ENCODE results near the gene GNA15.
"Not testable (repeated sequence)": the region's sequence is repeated elsewhere in the genome, so short reads cannot be mapped to it uniquely, and the experiment has no call there.

The GNA15 gene

GRCh38 chr19:3167533-3168272 is 31.9 kb downstream of the GNA15 start:
- no peak overlapping the region for H3K14ac ChIP-seq (ENCODE audit: low read length)
- peak overlapping the region; percentile 72 for H2BK120ac ChIP-seq (ENCODE audit: low read depth, low read length)
- H3K9me3 ChIP-seq (replicated peaks in 1 of 2; ENCODE audit: control insufficient read depth in 2 of 2, insufficient read depth in 1 of 2, low read depth in 1 of 2, low read length in 2 of 2): no peaks in the 10 kb centered on the region
- peak overlapping the region; percentile 16 for H2AFZ ChIP-seq (ENCODE audit: low read length)
- H3K4ac ChIP-seq (ENCODE audit: low read length): no peak overlapping the region
- H3K4me1 ChIP-seq (ENCODE audit: control insufficient read depth in 2 of 2, insufficient read depth in 1 of 2, low read depth in 1 of 2, low read length in 2 of 2): peaks cover 0 to 2% of the 10 kb centered on the region in 2 donors
- H3K9ac ChIP-seq (ENCODE audit: low read depth, low read length, poor library complexity): peak overlapping the region; percentile 44
- H3K27ac ChIP-seq (replicated peaks; ENCODE audit: low read length): no peak overlapping the region
- H4K91ac ChIP-seq (ENCODE audit: low read depth, low read length, poor library complexity): no peak overlapping the region
- peak overlapping the region; percentile 75 for H2BK5ac ChIP-seq (ENCODE audit: low read length)
- no peaks in the 10 kb centered on the region for H3K36me3 ChIP-seq (replicated peaks in 1 of 2; ENCODE audit: control insufficient read depth in 2 of 2, insufficient read depth in 2 of 2, low read length in 2 of 2)
- DNase-seq (ENCODE audit: low spot score): no peak
- H3K18ac ChIP-seq (ENCODE audit: low read length): peak overlapping the region; percentile 64
- no peak overlapping the region for H3K4me3 ChIP-seq (ENCODE audit: low read length in 2 of 2)
- H3K23ac ChIP-seq (ENCODE audit: low read depth, low read length, poor library complexity): peak overlapping the region; percentile 65
- H3K27me3 ChIP-seq (ENCODE audit: control insufficient read depth in 3 of 3, insufficient read depth in 3 of 3, low read depth in 1 of 3, low read length in 3 of 3): peaks cover 0 to 3% (median 0%) of the 10 kb centered on the region in 3 experiments
- H2BK12ac ChIP-seq (ENCODE audit: low read length): no peak overlapping the region
- H4K8ac ChIP-seq (ENCODE audit: low read depth, low read length): no peak overlapping the region
- peaks cover 2% of the 10 kb centered on the region for H3K79me1 ChIP-seq (ENCODE audit: low read depth, low read length)
- H2AK5ac ChIP-seq (ENCODE audit: low read depth, low read length): peak overlapping the region; percentile 56
- H3K4me2 ChIP-seq (ENCODE audit: insufficient read depth, low read length, poor library complexity, severe bottlenecking): no peak overlapping the region
- no peak overlapping the region for H2BK15ac ChIP-seq (ENCODE audit: low read length)
- WGBS, 2 donors (ENCODE audit: extremely low coverage in 2 of 2, insufficient read length in 2 of 2, insufficient replicate concordance in 1 of 2): no CpG with 5 or more reads among the region's 13 CpGs

GRCh38 chr19:3171894-3172672 is 36.2 kb downstream of the GNA15 start:
- Histone ChIP-seq H3K23ac (ENCODE audit: low read depth, low read length, poor library complexity) (no peak overlapping the region), H3K9me3 (replicated peaks in 1 of 2; ENCODE audit: control insufficient read depth in 2 of 2, insufficient read depth in 1 of 2, low read depth in 1 of 2, low read length in 2 of 2) (no peaks in the 10 kb centered on the region), H2AFZ (ENCODE audit: low read length) (no peak overlapping the region), H2BK120ac (ENCODE audit: low read depth, low read length) (no peak overlapping the region), H3K4ac (ENCODE audit: low read length) (no peak overlapping the region), H3K27me3 (ENCODE audit: control insufficient read depth in 3 of 3, insufficient read depth in 3 of 3, low read depth in 1 of 3, low read length in 3 of 3) (no peaks in the 10 kb centered on the region), H3K18ac (ENCODE audit: low read length) (peak overlapping the region; percentile 59), H2BK5ac (ENCODE audit: low read length) (no peak overlapping the region), H3K4me2 (ENCODE audit: insufficient read depth, low read length, poor library complexity, severe bottlenecking) (no peak overlapping the region), H3K36me3 (replicated peaks in 1 of 2; ENCODE audit: control insufficient read depth in 2 of 2, insufficient read depth in 2 of 2, low read length in 2 of 2) (no peaks in the 10 kb centered on the region), H2BK12ac (ENCODE audit: low read length) (peak overlapping the region; percentile 4), H3K79me1 (ENCODE audit: low read depth, low read length) (no peaks in the 10 kb centered on the region), H3K4me3 (ENCODE audit: low read length in 2 of 2) (no peak overlapping the region), H4K8ac (ENCODE audit: low read depth, low read length) (no peak overlapping the region), H3K14ac (ENCODE audit: low read length) (no peak overlapping the region), H2BK15ac (ENCODE audit: low read length) (no peak overlapping the region), H3K27ac (replicated peaks; ENCODE audit: low read length) (no peak overlapping the region), H4K91ac (ENCODE audit: low read depth, low read length, poor library complexity) (no peak overlapping the region), H2AK5ac (ENCODE audit: low read depth, low read length) (peak overlapping the region; percentile 9), H3K9ac (ENCODE audit: low read depth, low read length, poor library complexity) (no peak overlapping the region), H3K4me1 (ENCODE audit: control insufficient read depth in 2 of 2, insufficient read depth in 1 of 2, low read depth in 1 of 2, low read length in 2 of 2) (peaks cover 0 to 2% of the 10 kb centered on the region in 2 donors)
- WGBS, 2 donors (ENCODE audit: extremely low coverage in 2 of 2, insufficient read length in 2 of 2, insufficient replicate concordance in 1 of 2): no CpG with 5 or more reads among the region's 15 CpGs
- no peak for DNase-seq (ENCODE audit: low spot score)

- not testable (repeated sequence) for H2AK5ac ChIP-seq (ENCODE audit: low read depth, low read length); H3K4me1 ChIP-seq (ENCODE audit: control insufficient read depth in 2 of 2, insufficient read depth in 1 of 2, low read depth in 1 of 2, low read length in 2 of 2); H3K9ac ChIP-seq (ENCODE audit: low read depth, low read length, poor library complexity); H2BK15ac ChIP-seq (ENCODE audit: low read length); H2BK120ac ChIP-seq (ENCODE audit: low read depth, low read length); H4K91ac ChIP-seq (ENCODE audit: low read depth, low read length, poor library complexity); DNase-seq (ENCODE audit: low spot score); H3K4me2 ChIP-seq (ENCODE audit: insufficient read depth, low read length, poor library complexity, severe bottlenecking); H2BK5ac ChIP-seq (ENCODE audit: low read length); H3K9me3 ChIP-seq (replicated peaks in 1 of 2; ENCODE audit: control insufficient read depth in 2 of 2, insufficient read depth in 1 of 2, low read depth in 1 of 2, low read length in 2 of 2); H2AFZ ChIP-seq (ENCODE audit: low read length); H3K14ac ChIP-seq (ENCODE audit: low read length); H3K4me3 ChIP-seq (ENCODE audit: low read length in 2 of 2); H3K4ac ChIP-seq (ENCODE audit: low read length); H4K8ac ChIP-seq (ENCODE audit: low read depth, low read length); H2BK12ac ChIP-seq (ENCODE audit: low read length); H3K23ac ChIP-seq (ENCODE audit: low read depth, low read length, poor library complexity); H3K79me1 ChIP-seq (ENCODE audit: low read depth, low read length); H3K36me3 ChIP-seq (replicated peaks in 1 of 2; ENCODE audit: control insufficient read depth in 2 of 2, insufficient read depth in 2 of 2, low read length in 2 of 2); H3K27me3 ChIP-seq (ENCODE audit: control insufficient read depth in 3 of 3, insufficient read depth in 3 of 3, low read depth in 1 of 3, low read length in 3 of 3); H3K27ac ChIP-seq (replicated peaks; ENCODE audit: low read length)
- peak overlapping the region; percentile 59 for H3K18ac ChIP-seq (ENCODE audit: low read length)
- no CpG with 5 or more reads among the region's 6 CpGs for WGBS, 2 donors (ENCODE audit: extremely low coverage in 2 of 2, insufficient read length in 2 of 2, insufficient replicate concordance in 1 of 2)
Measured at GRCh38 chr19:3172673-3173000, 36.8 kb downstream of the GNA15 start.

Data from neuronal stem cell (in vitro differentiated cells).